NB4 (cell line): ENCODE measurements around the gene BATF2.

Source experiments
- DNase-seq: peaks from one replicate; pipeline ENCODE4 v3.0.0; 2010; ENCODE audit warnings: low read depth
- H3K4me3 ChIP-seq: one replicate; pipeline ENCODE4 v1.5.1; 2011; ENCODE audit warnings: mild to moderate bottlenecking, low read depth, low read length, moderate library complexity
- CTCF ChIP-seq: IDR thresholded peaks from one replicate; pipeline ENCODE4 v1.5.1; 2012; ENCODE audit warnings: low read depth, low read length
- MAX ChIP-seq: IDR thresholded peaks from 2 replicates; pipeline ENCODE4 v1.6.1; 2011; ENCODE audit warnings: low read depth, low read length
- MYC ChIP-seq: IDR thresholded peaks from 2 replicates; pipeline ENCODE4 v1.6.1; 2011; ENCODE audit warnings: low read depth, low read length
- POLR2A ChIP-seq: IDR thresholded peaks from 2 replicates; pipeline ENCODE4 v1.6.1; 2011; ENCODE audit warnings: mild to moderate bottlenecking; ENCODE audit not compliant: insufficient read length; ENCODE audit errors: extremely low read depth

The BATF2 gene

GRCh38 chr11:64971421-64972233 is 25.1 kb downstream of the BATF2 start, which contains the start of gene MAJIN:
TSS of gene MAJIN (minus strand) at chr11:64972108. CDS start at chr11:64959405, 12,703 bp downstream.
- no peak for DNase-seq
- no peak for TF ChIP-seq CTCF
- TF ChIP-seq MAX: no peak
- TF ChIP-seq MYC: no peak
- no peak for TF ChIP-seq POLR2A
- no peak within 1 kb of the TSS for H3K4me3 ChIP-seq

- H3K4me3 ChIP-seq: no peak overlapping the region
- no peak for TF ChIP-seq MAX
- TF ChIP-seq CTCF: no peak
- no peak for TF ChIP-seq MYC
- no peak for TF ChIP-seq POLR2A
- no peak for DNase-seq
Measured at GRCh38 chr11:64970731-64971151, 26.0 kb downstream of the BATF2 start.

- DNase-seq: no peak
- H3K4me3 ChIP-seq: no peak overlapping the region
- TF ChIP-seq MYC: no peak
- no peak for TF ChIP-seq POLR2A
- no peak for TF ChIP-seq CTCF
- TF ChIP-seq MAX: no peak
Measured at GRCh38 chr11:64969209-64969608, 27.6 kb downstream of the BATF2 start.

- TF ChIP-seq MAX (no peak), POLR2A (no peak), CTCF (no peak), MYC (no peak)
- H3K4me3 ChIP-seq: no peak overlapping the region
- no peak for DNase-seq
Measured at GRCh38 chr11:64967375-64967774, 29.4 kb downstream of the BATF2 start.

- DNase-seq: no peak
- H3K4me3 ChIP-seq: no peak overlapping the region
- TF ChIP-seq POLR2A (no peak), MAX (no peak), CTCF (no peak), MYC (no peak)
Measured at GRCh38 chr11:64963072-64963631, 33.6 kb downstream of the BATF2 start.
